H1 (cell line): Measurements from ENCODE around the gene PREB. TPM values are rescaled to one million over a fixed set of nuclear protein-coding genes. Genes with fewer than 3 reads are reported as not detected.

ENCODE experiments used
- CTCF ChIA-PET: fragments of 300-600 bp; sonication (Branson Sonifier 250); formaldehyde crosslinking; loops from one replicate; lab custom pipeline; 2021; ENCODE audit not compliant: partially characterized antibody; lab: Charles Lee
- POLR2A ChIA-PET: fragments of 300-600 bp; sonication (Branson Sonifier 250); formaldehyde crosslinking; loops from one replicate; lab custom pipeline; 2021; ENCODE audit warnings: inconsistent platforms; ENCODE audit not compliant: partially characterized antibody; lab: Charles Lee
- DNase-seq, 2 experiments: peaks; one replicate each; pipeline versions ENCODE4 v3.0.0 to v3.0.0-alpha.2; 2010 to 2022; ENCODE audit warnings: low spot score in 2 of 2, low read depth in 1 of 2, mixed read lengths in 1 of 2
- FAIRE-seq: peaks from 2 replicates; lab custom pipeline; 2011; peaks lifted over from hg19 to GRCh38; lab: Jason Lieb, UNC
- H2AFZ ChIP-seq: 2 replicates; pipeline ENCODE4 v1.8.1; 2012; ENCODE audit warnings: low read length, inconsistent platforms
- H2AK5ac ChIP-seq: 2 replicates; pipeline ENCODE4 v1.6.1; 2013; ENCODE audit warnings: low read depth, low read length
- H2BK120ac ChIP-seq: replicated peaks from 2 replicates; pipeline ENCODE3; 2013; ENCODE audit warnings: low read depth, low read length, inconsistent platforms
- H2BK12ac ChIP-seq: 2 replicates; pipeline ENCODE4 v1.6.1; 2013; ENCODE audit warnings: low read depth, low read length
- H2BK15ac ChIP-seq: 2 replicates; pipeline ENCODE4 v1.6.1; 2013; ENCODE audit warnings: low read length
- H2BK20ac ChIP-seq: 2 replicates; pipeline ENCODE4 v1.6.1; 2013; ENCODE audit warnings: low read length
- H2BK5ac ChIP-seq: 2 replicates; pipeline ENCODE4 v1.6.1; 2013; ENCODE audit warnings: low read depth, low read length
- H3K14ac ChIP-seq: 2 replicates; pipeline ENCODE4 v1.6.1; 2013; ENCODE audit warnings: inconsistent platforms; ENCODE audit not compliant: insufficient read length
- H3K18ac ChIP-seq: 2 replicates; pipeline ENCODE4 v1.6.1; 2013; ENCODE audit warnings: low read length; ENCODE audit errors: extremely low read depth
- H3K23ac ChIP-seq: 2 replicates; pipeline ENCODE4 v1.6.1; 2013; ENCODE audit warnings: inconsistent platforms; ENCODE audit not compliant: insufficient read length
- H3K23me2 ChIP-seq: 2 replicates; pipeline ENCODE4 v1.6.1; 2013; ENCODE audit warnings: low read depth, low read length
- H3K27ac ChIP-seq: 2 replicates; pipeline ENCODE4 v1.6.1; 2011; ENCODE audit warnings: low read depth, low read length, inconsistent platforms
- H3K27me3 ChIP-seq, 4 experiments: replicated peaks in 1 of 4; 1 replicate in 1 of 4; 2 replicates in 3 of 4; pipeline versions ENCODE4 v1.6.1 to v1.8.1; 2011 to 2013; ENCODE audit warnings: low read length in 3 of 4, mild to moderate bottlenecking in 3 of 4, inconsistent platforms in 2 of 4, mixed read lengths in 2 of 4, moderate library complexity in 1 of 4; ENCODE audit not compliant: control insufficient read depth in 3 of 4, insufficient read depth in 3 of 4; ENCODE audit errors: extremely low read depth in 1 of 4
- H3K36me3 ChIP-seq, 4 experiments: 2 replicates each; pipeline versions ENCODE4 v1.6.1 to v1.8.1; 2011 to 2013; ENCODE audit warnings: mild to moderate bottlenecking in 4 of 4, low read length in 3 of 4, moderate library complexity in 2 of 4, control low read depth in 1 of 4, inconsistent platforms in 1 of 4; ENCODE audit not compliant: insufficient read depth in 4 of 4, control insufficient read depth in 2 of 4
- H3K4ac ChIP-seq: replicated peaks from 2 replicates; pipeline ENCODE3; 2013; ENCODE audit warnings: low read length, low read depth, mixed read lengths, inconsistent platforms; ENCODE audit not compliant: insufficient read length
- H3K4me1 ChIP-seq, 4 experiments: replicated peaks in 1 of 4; 1 replicate in 1 of 4; 2 replicates in 3 of 4; pipeline versions ENCODE4 v1.6.1 to v1.8.1; 2011 to 2013; ENCODE audit warnings: low read length in 3 of 4, inconsistent platforms in 2 of 4, mixed read lengths in 1 of 4; ENCODE audit not compliant: insufficient read depth in 4 of 4, control insufficient read depth in 3 of 4
- H3K4me2 ChIP-seq, 2 experiments: 2 replicates each; pipeline versions ENCODE4 v1.6.1 to v1.8.1; 2011 to 2013; ENCODE audit warnings: low read depth in 2 of 2, low read length in 2 of 2, control low read depth in 1 of 2, inconsistent platforms in 1 of 2, mild to moderate bottlenecking in 1 of 2; ENCODE audit not compliant: insufficient read depth in 1 of 2
- H3K4me3 ChIP-seq, 4 experiments: fragments of 200-600, 300-600 bp in 1 of 4; sonication (generic), shearing (Covaris generic), sonication (Bioruptor Twin) in 1 of 4; 2 replicates each; pipeline versions ENCODE4 v1.5.1 to v1.8.1; 2011 to 2016; ENCODE audit warnings: low read length in 4 of 4, low read depth in 3 of 4, control low read depth in 2 of 4, inconsistent platforms in 2 of 4, mild to moderate bottlenecking in 2 of 4, mixed read lengths in 1 of 4, moderate library complexity in 1 of 4; ENCODE audit not compliant: insufficient read depth in 2 of 4; ENCODE audit errors: extremely low read depth in 1 of 4
- H3K56ac ChIP-seq: replicated peaks from 2 replicates; pipeline ENCODE3; 2013; ENCODE audit warnings: low read depth, mild to moderate bottlenecking, mixed read lengths, low read length, inconsistent platforms; ENCODE audit not compliant: insufficient read length
- H3K79me1 ChIP-seq: 2 replicates; pipeline ENCODE4 v1.6.1; 2013; ENCODE audit warnings: low read depth, low read length, control low read depth
- H3K79me2 ChIP-seq, 2 experiments: 2 replicates each; pipeline versions ENCODE4 v1.6.1 to v1.8.1; 2012 to 2013; ENCODE audit warnings: low read length in 2 of 2, mild to moderate bottlenecking in 2 of 2, inconsistent platforms in 1 of 2; ENCODE audit not compliant: insufficient read depth in 2 of 2, control insufficient read depth in 1 of 2
- H3K9ac ChIP-seq, 4 experiments: replicated peaks in 1 of 4; 1 replicate in 1 of 4; 2 replicates in 3 of 4; pipeline versions ENCODE4 v1.6.1 to v1.8.1; 2011 to 2013; ENCODE audit warnings: low read depth in 3 of 4, low read length in 3 of 4, control low read depth in 2 of 4, mild to moderate bottlenecking in 2 of 4, moderate library complexity in 2 of 4, inconsistent platforms in 1 of 4; ENCODE audit errors: extremely low read depth in 1 of 4
- H3K9me3 ChIP-seq, 2 experiments: 2 replicates each; pipeline versions ENCODE4 v1.6.1 to v1.8.1; 2012 to 2013; ENCODE audit warnings: mild to moderate bottlenecking in 2 of 2, moderate library complexity in 2 of 2, control low read depth in 1 of 2, inconsistent platforms in 1 of 2, low read depth in 1 of 2, low read length in 1 of 2, mixed read lengths in 1 of 2; ENCODE audit not compliant: insufficient read depth in 2 of 2
- H4K20me1 ChIP-seq, 2 experiments: replicated peaks in 1 of 2; 2 replicates each; pipeline versions ENCODE3 to v1.8.1; 2011 to 2013; ENCODE audit warnings: inconsistent platforms in 2 of 2, low read length in 2 of 2, mild to moderate bottlenecking in 1 of 2; ENCODE audit not compliant: insufficient read depth in 2 of 2, control insufficient read depth in 1 of 2
- H4K5ac ChIP-seq: 2 replicates; pipeline ENCODE4 v1.6.1; 2013; ENCODE audit warnings: low read length, low read depth, mixed read lengths, inconsistent platforms; ENCODE audit not compliant: insufficient read length
- H4K8ac ChIP-seq: 2 replicates; pipeline ENCODE4 v1.8.0; 2013; ENCODE audit warnings: mild to moderate bottlenecking, moderate library complexity, low read length, inconsistent platforms; ENCODE audit not compliant: insufficient read depth; ENCODE audit errors: extremely low read depth
- H4K91ac ChIP-seq: replicated peaks from 2 replicates; pipeline ENCODE3; 2013; ENCODE audit warnings: low read length, mixed read lengths, inconsistent platforms; ENCODE audit not compliant: insufficient read length
- BRCA1 ChIP-seq: IDR thresholded peaks from 2 replicates; pipeline ENCODE4 v1.6.1; 2012; ENCODE audit warnings: low read depth, low read length, improper control_type of control experiment
- CBX8 ChIP-seq: fragments of 300-800, 300-1000 bp; sonication (generic); IDR thresholded peaks from 2 replicates; pipeline ENCODE4 v1.7.1; 2016; ENCODE audit warnings: low read depth, low read length, borderline replicate concordance
- CHD2 ChIP-seq: IDR thresholded peaks from 2 replicates; pipeline ENCODE4 v1.6.1; 2012; ENCODE audit warnings: low read length, improper control_type of control experiment
- FOSL1 ChIP-seq: IDR thresholded peaks from 2 replicates; pipeline ENCODE4 v1.6.1; 2011; ENCODE audit warnings: mild to moderate bottlenecking, low read depth, low read length, moderate library complexity; ENCODE audit not compliant: insufficient read depth
- KDM1A ChIP-seq: fragments of 200-600, 300-600 bp; sonication (generic); IDR thresholded peaks from 2 replicates; pipeline ENCODE4 v1.7.1; 2016; ENCODE audit warnings: mild to moderate bottlenecking, low read length, borderline replicate concordance
- MAFK ChIP-seq: IDR thresholded peaks from 2 replicates; pipeline ENCODE4 v1.6.1; 2012; ENCODE audit warnings: low read depth, mild to moderate bottlenecking, improper control_type of control experiment, low read length
- NANOG ChIP-seq: IDR thresholded peaks from 2 replicates; pipeline ENCODE4 v1.6.1; 2011; ENCODE audit warnings: low read length, low read depth, mild to moderate bottlenecking, inconsistent platforms; ENCODE audit not compliant: insufficient read depth, poor library complexity, severe bottlenecking
- PHF8 ChIP-seq: fragments of 200-600 bp; sonication (generic); conservative IDR thresholded peaks from 2 replicates; pipeline ENCODE4 v1.7.1; 2012; ENCODE audit warnings: low read depth, mild to moderate bottlenecking, inconsistent platforms, low read length, moderate library complexity
- RBBP5 ChIP-seq: IDR thresholded peaks from 2 replicates; pipeline ENCODE4 v1.7.1; 2012; ENCODE audit warnings: low read depth, mild to moderate bottlenecking, inconsistent platforms, low read length, moderate library complexity, borderline replicate concordance
- SIRT6 ChIP-seq: IDR thresholded peaks from one replicate; pipeline ENCODE4 v1.7.1; 2012; ENCODE audit warnings: low read length, inconsistent platforms
- SIX5 ChIP-seq: IDR thresholded peaks from 2 replicates; pipeline ENCODE4 v1.6.1; 2011; ENCODE audit warnings: mild to moderate bottlenecking, low read depth, low read length
- SP1 ChIP-seq: IDR thresholded peaks from 2 replicates; pipeline ENCODE4 v1.6.1; 2011; ENCODE audit warnings: low read depth, low read length
- TAF1 ChIP-seq: IDR thresholded peaks from 2 replicates; pipeline ENCODE4 v1.6.1; 2011; ENCODE audit warnings: mild to moderate bottlenecking, low read depth, low read length
- WGBS, 2 experiments: shearing (Covaris generic) in 1 of 2; methylation state at CpG; one replicate each; pipeline versions ENCODE4 v1.1.6 to v1.1.7; 2013 to 2015; ENCODE audit warnings: low lambda C conversion rate in 2 of 2, mixed read lengths in 2 of 2, inconsistent platforms in 1 of 2, low coverage in 1 of 2, missing lambda C conversion rate in 1 of 2; ENCODE audit not compliant: insufficient replicate concordance in 2 of 2, insufficient coverage in 1 of 2, insufficient read length in 1 of 2; ENCODE audit errors: extremely low coverage in 1 of 2, missing lambda C conversion rate in 1 of 2; 5-methylcytosine and 5-hydroxymethylcytosine counted together
- polyA plus RNA-seq, 7 experiments: library from polyadenylated mRNA; depleted of rRNA in 3 of 7; stranded (reverse) in 5 of 7; unstranded in 2 of 7; fragments of >200 nt in 5 of 7; fragments of 200-250 nt in 2 of 7; gene quantifications; 1 replicate in 5 of 7; 2 replicates in 1 of 7; 4 replicates in 1 of 7; pipeline versions ENCODE4 v1.2.1 to v1.2.3, GENCODE V29; 2011 to 2013; ENCODE audit warnings: missing spikeins in 2 of 7, mixed read lengths in 2 of 7
- total RNA-seq: library from RNA; stranded (reverse); fragmentation: NEBNext Ultra II Directional; extraction: Animal tissue kit (Norgen Biotek cat#: 25700); gene quantifications from 2 replicates; pipeline ENCODE4 v1.2.1, GENCODE V29; 2021

Gene PREB
- total and polyA plus RNA-seq, 2 of the 8 experiments (the other 6 are each of a cell fraction or from before 2014, with no cell fraction given) = 54.1 to 72.2 TPM

- no peak overlapping the region for H3K9ac ChIP-seq
- CTCF ChIA-PET = interaction anchor here (0.7 kb wide), 1 partner anchor 40 kb away, joined by 3 read pairs; no protein-coding TSS in a partner anchor
- no peak overlapping the region for H2BK12ac ChIP-seq
- FAIRE-seq (no peak), DNase-seq (no peak)
- no peaks in the 10 kb centered on the region for H3K9me3 ChIP-seq
- no peak overlapping the region for H3K14ac ChIP-seq
- H3K23me2 ChIP-seq = peaks cover 15% of the 10 kb centered on the region
- no peak overlapping the region for H3K23ac ChIP-seq
- H3K4me1 ChIP-seq = peaks cover 0 to 19% (median 12%) of the 10 kb centered on the region in 4 experiments; a peak in 6 of 7 replicates
- H3K4me3 ChIP-seq = no peak overlapping the region
- H4K8ac ChIP-seq = no peak overlapping the region
- no peak overlapping the region for H2BK5ac ChIP-seq
- H3K36me3 ChIP-seq = no peaks in the 10 kb centered on the region
- no peak for TF ChIP-seq SIRT6
- no peak for TF ChIP-seq SIX5
- TF ChIP-seq MAFK = no peak
- TF ChIP-seq CBX8 = no peak
- TF ChIP-seq NANOG = no peak
- TF ChIP-seq CHD2 = no peak
- no peak for TF ChIP-seq KDM1A
- TF ChIP-seq TAF1 = no peak
- no peak for TF ChIP-seq PHF8
- TF ChIP-seq BRCA1 = no peak
- TF ChIP-seq FOSL1 = no peak
- TF ChIP-seq RBBP5 = no peak
- no peak for TF ChIP-seq SP1
- H3K4ac ChIP-seq = no peak overlapping the region
- H3K79me2 ChIP-seq = no peaks in the 10 kb centered on the region
- no peak overlapping the region for H4K5ac ChIP-seq
- no peak overlapping the region for H2AK5ac ChIP-seq
- H3K4me2 ChIP-seq = no peak overlapping the region
- no peak overlapping the region for H2BK15ac ChIP-seq
- no peak overlapping the region for H2BK20ac ChIP-seq
- peaks cover 8 to 63% (median 45%) of the 10 kb centered on the region in 4 experiments for H3K27me3 ChIP-seq
- POLR2A ChIA-PET = interaction anchor here (2.5 kb wide), 1 partner anchor 12 kb away, joined by 24 read pairs; the partner anchor contains the start of gene PREB
- 75% methylated on average over 2 of the region's 2 CpGs; no CpG with 5 or more reads in 1 of the 2 experiments for WGBS, 2 experiments
- no peak overlapping the region for H2BK120ac ChIP-seq
- H3K18ac ChIP-seq = no peak overlapping the region
- H3K79me1 ChIP-seq = no peaks in the 10 kb centered on the region
- H3K56ac ChIP-seq = no peak overlapping the region
- no peak overlapping the region for H2AFZ ChIP-seq
- no peaks in the 10 kb centered on the region for H4K20me1 ChIP-seq
- H3K27ac ChIP-seq = no peak overlapping the region
- H4K91ac ChIP-seq = no peak overlapping the region
Measured at GRCh38 chr2:27121906-27122305, 12.5 kb downstream of the PREB start.
